ENCODE results near the gene OSGIN1. TPM values are rescaled to one million over a fixed set of nuclear protein-coding genes. Genes with fewer than 3 reads are reported as not detected.

Gene OSGIN1
- polyA plus RNA-seq, 3 donors from 2014 or later, result 0.11 to 0.59 TPM; not detected in 1

GRCh38 chr16:83917152-83918120, 35.6 kb upstream of the OSGIN1 start:
- H3K27ac Mint-ChIP-seq, result peak overlapping the region in 1 of 6 donors; percentile 51
- peaks cover 28 to 59% (median 40%) of the 10 kb centered on the region in 3 donors for H3K36me3 Mint-ChIP-seq

GRCh38 chr16:83920894-83921491, 32.0 kb upstream of the OSGIN1 start:
- Mint-ChIP-seq H3K36me3 (peaks cover 25 to 52% (median 45%) of the 10 kb centered on the region in 3 donors), H3K27ac (peak overlapping the region in 3 of 6 donors; percentile 38 to 69 (median 55)), H3K4me3 (no peak overlapping the region), H3K27me3 (ENCODE audit: low read depth in 3 of 3) (peaks cover 0 to 4% (median 0%) of the 10 kb centered on the region in 3 donors), H3K9me3 (no peaks in the 10 kb centered on the region), H3K4me1 (peaks cover 3 to 11% of the 10 kb centered on the region in 2 donors)
- no peak for DNase-seq

More at GRCh38 chr16:83917152-83918120, 35.6 kb upstream of the OSGIN1 start:
- Mint-ChIP-seq H3K27me3 (ENCODE audit: low read depth in 3 of 3) (peaks cover 0 to 2% (median 0%) of the 10 kb centered on the region in 3 donors), H3K9me3 (no peaks in the 10 kb centered on the region), H3K4me1 (peaks cover 2 to 13% of the 10 kb centered on the region in 2 donors), H3K4me3 (no peak overlapping the region)
- DNase-seq, result no peak

GRCh38 chr16:83923581-83924365, 29.3 kb upstream of the OSGIN1 start:
- H3K27me3 Mint-ChIP-seq (ENCODE audit: low read depth in 3 of 3), result peaks cover 0 to 4% (median 0%) of the 10 kb centered on the region in 3 donors
- H3K9me3 Mint-ChIP-seq, result no peaks in the 10 kb centered on the region
- H3K36me3 Mint-ChIP-seq, result peaks cover 19 to 39% (median 32%) of the 10 kb centered on the region in 3 donors
- DNase-seq, result no peak
- peaks cover 18 to 23% of the 10 kb centered on the region in 2 donors for H3K4me1 Mint-ChIP-seq
- no peak overlapping the region for H3K27ac Mint-ChIP-seq
- H3K4me3 Mint-ChIP-seq, result no peak overlapping the region

- Mint-ChIP-seq H3K27me3 (ENCODE audit: low read depth in 3 of 3) (peaks cover 0 to 4% (median 0%) of the 10 kb centered on the region in 3 donors), H3K9me3 (no peaks in the 10 kb centered on the region), H3K4me1 (peaks cover 23 to 27% of the 10 kb centered on the region in 2 donors), H3K4me3 (no peak overlapping the region), H3K27ac (no peak overlapping the region), H3K36me3 (peaks cover 10 to 32% (median 23%) of the 10 kb centered on the region in 3 donors)
- DNase-seq, result no peak
Observed at GRCh38 chr16:83924686-83925085, 28.4 kb upstream of the OSGIN1 start.

GRCh38 chr16:83925095-83925905, 27.7 kb upstream of the OSGIN1 start:
- Mint-ChIP-seq H3K36me3 (peaks cover 8 to 29% (median 18%) of the 10 kb centered on the region in 3 donors), H3K9me3 (no peaks in the 10 kb centered on the region), H3K27me3 (ENCODE audit: low read depth in 3 of 3) (peaks cover 0 to 4% (median 0%) of the 10 kb centered on the region in 3 donors), H3K4me1 (peaks cover 24 to 27% of the 10 kb centered on the region in 2 donors), H3K4me3 (no peak overlapping the region), H3K27ac (no peak overlapping the region)
- no peak for DNase-seq

- Mint-ChIP-seq H3K27ac (no peak overlapping the region), H3K9me3 (no peaks in the 10 kb centered on the region), H3K4me1 (peaks cover 20 to 24% of the 10 kb centered on the region in 2 donors), H3K27me3 (ENCODE audit: low read depth in 3 of 3) (peaks cover 0 to 4% (median 0%) of the 10 kb centered on the region in 3 donors), H3K4me3 (no peak overlapping the region), H3K36me3 (peaks cover 4 to 21% (median 11%) of the 10 kb centered on the region in 3 donors)
- DNase-seq, result no peak
Observed at GRCh38 chr16:83925957-83926725, 26.9 kb upstream of the OSGIN1 start.

GRCh38 chr16:83926726-83927397, 26.2 kb upstream of the OSGIN1 start:
- peak; percentile 18 to 41 (median 29) for DNase-seq
- H3K9me3 Mint-ChIP-seq, result no peaks in the 10 kb centered on the region

GRCh38 chr16:83928341-83929055, 24.5 kb upstream of the OSGIN1 start:
- peak; percentile 9 to 46 (median 35) for DNase-seq

More at GRCh38 chr16:83926726-83927397, 26.2 kb upstream of the OSGIN1 start:
- Mint-ChIP-seq H3K27ac (no peak overlapping the region), H3K4me1 (peaks cover 20 to 24% of the 10 kb centered on the region in 2 donors), H3K27me3 (ENCODE audit: low read depth in 3 of 3) (peaks cover 0 to 5% (median 0%) of the 10 kb centered on the region in 3 donors), H3K36me3 (peaks cover 4 to 16% (median 6%) of the 10 kb centered on the region in 3 donors), H3K4me3 (no peak overlapping the region)

GRCh38 chr16:83929811-83930555, 23.1 kb upstream of the OSGIN1 start:
- no peak for DNase-seq
- H3K4me1 Mint-ChIP-seq, result peaks cover 20 to 24% of the 10 kb centered on the region in 2 donors
- H3K4me3 Mint-ChIP-seq, result no peak overlapping the region
- peaks cover 0 to 10% (median 0%) of the 10 kb centered on the region in 3 donors for H3K36me3 Mint-ChIP-seq
- no peaks in the 10 kb centered on the region for H3K9me3 Mint-ChIP-seq
- H3K27me3 Mint-ChIP-seq (ENCODE audit: low read depth in 3 of 3), result peaks cover 0 to 1% (median 1%) of the 10 kb centered on the region in 3 donors
- no peak overlapping the region for H3K27ac Mint-ChIP-seq

More at GRCh38 chr16:83928341-83929055, 24.5 kb upstream of the OSGIN1 start:
- H3K27me3 Mint-ChIP-seq (ENCODE audit: low read depth in 3 of 3), result peaks cover 0 to 3% (median 0%) of the 10 kb centered on the region in 3 donors
- no peaks in the 10 kb centered on the region for H3K9me3 Mint-ChIP-seq
- H3K36me3 Mint-ChIP-seq, result peaks cover 0 to 10% (median 3%) of the 10 kb centered on the region in 3 donors
- H3K4me3 Mint-ChIP-seq, result no peak overlapping the region
- peaks cover 20 to 24% of the 10 kb centered on the region in 2 donors for H3K4me1 Mint-ChIP-seq
- H3K27ac Mint-ChIP-seq, result peak overlapping the region in 1 of 6 donors; percentile 28

GRCh38 chr16:83930730-83931500, 22.1 kb upstream of the OSGIN1 start:
- Mint-ChIP-seq H3K4me3 (no peak overlapping the region), H3K36me3 (peaks cover 0 to 3% (median 0%) of the 10 kb centered on the region in 3 donors), H3K9me3 (no peaks in the 10 kb centered on the region), H3K27ac (no peak overlapping the region), H3K4me1 (peaks cover 20 to 24% of the 10 kb centered on the region in 2 donors), H3K27me3 (ENCODE audit: low read depth in 3 of 3) (peaks cover 0 to 3% (median 1%) of the 10 kb centered on the region in 3 donors)
- no peak for DNase-seq
